ENCODE data around the gene NR2C2AP.
"Not testable (repeated sequence)": the region's sequence is repeated elsewhere in the genome, so short reads cannot be mapped to it uniquely, and the experiment has no call there.

NR2C2AP gene

GRCh38 chr19:19179548-19180441 is 23.4 kb downstream of the NR2C2AP start:
- DNase-seq = no peak

GRCh38 chr19:19176950-19177349 is 26.3 kb downstream of the NR2C2AP start:
- DNase-seq = no peak

- not testable (repeated sequence) for DNase-seq
Observed at GRCh38 chr19:19173243-19173642, 30.0 kb downstream of the NR2C2AP start.

GRCh38 chr19:19171821-19172532 is 31.2 kb downstream of the NR2C2AP start:
- no peak for DNase-seq

- no peak for DNase-seq
Observed at GRCh38 chr19:19170873-19171672, 32.1 kb downstream of the NR2C2AP start.

- peak; percentile 70 for DNase-seq
Observed at GRCh38 chr19:19170053-19170872, 33.0 kb downstream of the NR2C2AP start, which contains the start of gene MEF2B. MEF2B (minus strand) TSS chr19:19170263; CDS start chr19:19150735, 19,528 bp downstream.

- DNase-seq = no peak
Observed at GRCh38 chr19:19169236-19170052, 33.8 kb downstream of the NR2C2AP start.

- no peak for DNase-seq
Observed at GRCh38 chr19:19167612-19168011, 35.6 kb downstream of the NR2C2AP start.

GRCh38 chr19:19165396-19165795 is 37.8 kb downstream of the NR2C2AP start:
- DNase-seq = no peak

- DNase-seq = no peak
Observed at GRCh38 chr19:19162495-19162894, 40.7 kb downstream of the NR2C2AP start.

GRCh38 chr19:19160461-19161035 is 42.7 kb downstream of the NR2C2AP start:
- DNase-seq = no peak

GRCh38 chr19:19159534-19159933 is 43.7 kb downstream of the NR2C2AP start:
- no peak for DNase-seq

- no peak for DNase-seq
Observed at GRCh38 chr19:19157808-19158207, 45.4 kb downstream of the NR2C2AP start.

GRCh38 chr19:19155495-19156219 is 47.6 kb downstream of the NR2C2AP start:
- DNase-seq = no peak

- no peak for DNase-seq
Observed at GRCh38 chr19:19154768-19155494, 48.3 kb downstream of the NR2C2AP start.

GRCh38 chr19:19152668-19153384 is 50.4 kb downstream of the NR2C2AP start:
- no peak for DNase-seq

- no peak for DNase-seq
Observed at GRCh38 chr19:19151418-19151817, 51.8 kb downstream of the NR2C2AP start.

Measured in DMS79 treated with DMSO at 0.1 percent for 48 hours (cell line).